ENCODE results near the gene TIMM13. TPM values are rescaled to one million over a fixed set of nuclear protein-coding genes. Genes with fewer than 3 reads are reported as not detected.
A peak's percentile ranks its signal among the peaks of the same experiment; 100 is the strongest.
"Not testable (repeated sequence)": the region's sequence is repeated elsewhere in the genome, so short reads cannot be mapped to it uniquely, and the experiment has no call there.

The TIMM13 gene
- total RNA-seq, 1 donor from 2014 or later: 63.9 TPM

GRCh38 chr19:2416321-2417097 lies 10.9 kb downstream of the TIMM13 start:
- DNase-seq (ENCODE audit: low spot score) (no peak), ATAC-seq (peak; percentile 87)

DNA sequence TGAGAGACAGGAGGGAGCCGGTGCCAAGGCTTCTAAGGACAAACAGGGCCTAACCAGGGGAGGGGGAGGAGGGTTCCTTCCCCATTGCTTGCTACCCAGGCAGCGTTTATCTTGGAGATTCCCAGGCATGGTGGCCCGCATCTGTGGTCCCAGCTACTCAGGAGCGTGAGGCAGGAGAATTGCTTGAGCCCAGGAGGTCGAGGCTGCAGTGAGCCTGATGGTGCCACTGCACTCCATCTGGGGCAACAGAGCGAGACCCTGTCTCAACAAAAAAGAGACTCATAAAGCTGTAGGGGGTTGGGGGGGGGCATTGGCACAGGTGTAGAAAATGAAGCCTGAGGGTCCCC lies 11.4 kb downstream of the TIMM13 start:
- no peak for DNase-seq (ENCODE audit: low spot score)
- ATAC-seq: no peak

- DNase-seq (ENCODE audit: low spot score): no peak
These were observed 12.0 kb downstream of the TIMM13 start for GRCh38 chr19:2415281-2415972.

DNA sequence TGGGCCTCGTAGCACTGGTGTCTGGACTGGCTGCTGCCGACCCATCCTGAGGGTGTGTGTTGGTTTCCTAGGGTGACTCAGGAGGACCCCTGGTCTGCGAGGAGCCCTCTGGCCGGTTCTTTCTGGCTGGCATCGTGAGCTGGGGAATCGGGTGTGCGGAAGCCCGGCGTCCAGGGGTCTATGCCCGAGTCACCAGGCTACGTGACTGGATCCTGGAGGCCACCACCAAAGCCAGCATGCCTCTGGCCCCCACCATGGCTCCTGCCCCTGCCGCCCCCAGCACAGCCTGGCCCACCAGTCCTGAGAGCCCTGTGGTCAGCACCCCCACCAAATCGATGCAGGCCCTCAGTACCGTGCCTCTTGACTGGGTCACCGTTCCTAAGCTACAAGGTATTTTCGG lies 13.8 kb downstream of the TIMM13 start:
- no peak for DNase-seq (ENCODE audit: low spot score)
- no peak for ATAC-seq

More at GRCh38 chr19:2415281-2415972, 12.0 kb downstream of the TIMM13 start:
- peak; percentile 4 for ATAC-seq

DNA sequence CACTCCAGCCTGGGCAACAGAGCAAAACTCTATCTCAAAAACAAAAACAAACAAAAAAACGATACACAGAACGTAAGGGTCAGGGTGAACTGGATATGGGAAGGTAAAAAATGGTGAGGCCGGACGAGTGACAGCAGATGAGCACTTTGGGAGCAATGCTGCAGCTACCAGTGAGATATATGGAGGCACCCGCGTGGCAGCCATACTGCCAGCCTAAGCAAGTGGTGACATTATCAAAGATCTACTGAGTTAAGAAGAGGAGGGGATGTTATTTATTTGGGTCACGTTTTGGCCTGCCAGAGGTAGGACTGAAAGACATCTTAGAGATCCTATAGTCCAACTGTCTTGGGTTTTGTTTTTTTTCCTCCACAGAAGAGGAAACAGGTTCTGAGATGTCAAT lies 14.2 kb downstream of the TIMM13 start:
- ATAC-seq (no peak), DNase-seq (ENCODE audit: low spot score) (no peak)

DNA sequence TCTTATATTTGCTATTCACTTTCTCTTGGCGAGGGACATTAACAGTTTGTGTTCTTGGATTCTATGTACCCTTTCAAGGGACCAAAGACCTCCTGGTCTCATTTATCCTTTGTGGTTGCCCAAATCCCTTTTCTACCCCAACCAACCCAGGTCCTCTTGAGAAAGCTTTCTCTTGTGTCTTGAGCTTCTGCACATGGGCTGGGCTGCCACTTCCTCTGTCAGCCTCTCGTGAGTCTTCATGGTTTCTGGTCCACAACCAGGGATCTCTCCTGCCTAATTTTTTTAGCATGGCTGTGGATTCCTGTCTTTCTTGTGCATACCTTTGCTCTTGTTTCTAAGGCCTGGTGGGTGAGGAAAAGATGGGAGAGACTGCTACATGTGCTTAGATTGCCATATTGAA lies 14.9 kb downstream of the TIMM13 start:
- DNase-seq (ENCODE audit: low spot score): no peak
- no peak for ATAC-seq

DNA sequence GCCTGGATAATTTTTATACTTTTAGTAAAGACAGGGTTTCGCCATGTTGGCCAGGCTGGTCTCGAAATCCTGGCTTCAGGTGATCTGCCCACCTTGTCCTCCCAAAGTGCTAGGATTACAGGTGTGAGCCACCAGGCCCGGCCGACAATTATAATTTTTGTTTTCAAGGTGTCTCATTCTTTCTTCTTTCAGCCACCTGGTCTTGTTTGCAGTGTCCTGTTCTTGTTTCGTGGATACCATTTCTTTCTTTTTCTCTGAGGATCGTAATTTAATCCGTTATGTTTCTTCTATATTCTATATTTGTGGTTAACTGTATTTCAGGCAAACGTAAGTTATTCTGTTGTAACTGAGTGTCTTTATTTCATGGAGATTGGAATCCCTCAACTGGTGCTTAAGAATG lies 15.7 kb downstream of the TIMM13 start:
- DNase-seq (ENCODE audit: low spot score): no peak
- no peak for ATAC-seq

DNA sequence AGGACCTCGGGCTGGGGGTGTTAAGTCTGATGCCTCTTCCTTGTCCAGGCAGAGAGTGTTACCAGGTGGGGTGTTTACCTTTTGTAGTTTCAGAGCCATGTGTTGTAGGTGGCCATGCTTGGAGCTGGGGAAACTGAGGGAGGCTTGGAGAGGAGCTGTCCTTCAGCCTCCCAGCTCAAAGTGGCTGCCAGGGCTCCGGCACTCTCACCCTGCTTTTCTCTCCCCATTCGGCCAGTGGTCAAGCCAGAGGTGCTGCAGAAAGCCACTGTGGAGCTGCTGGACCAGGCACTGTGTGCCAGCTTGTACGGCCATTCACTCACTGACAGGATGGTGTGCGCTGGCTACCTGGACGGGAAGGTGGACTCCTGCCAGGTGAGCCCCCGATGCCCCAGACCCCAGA lies 17.4 kb downstream of the TIMM13 start:
- no peak for DNase-seq (ENCODE audit: low spot score)

DNA sequence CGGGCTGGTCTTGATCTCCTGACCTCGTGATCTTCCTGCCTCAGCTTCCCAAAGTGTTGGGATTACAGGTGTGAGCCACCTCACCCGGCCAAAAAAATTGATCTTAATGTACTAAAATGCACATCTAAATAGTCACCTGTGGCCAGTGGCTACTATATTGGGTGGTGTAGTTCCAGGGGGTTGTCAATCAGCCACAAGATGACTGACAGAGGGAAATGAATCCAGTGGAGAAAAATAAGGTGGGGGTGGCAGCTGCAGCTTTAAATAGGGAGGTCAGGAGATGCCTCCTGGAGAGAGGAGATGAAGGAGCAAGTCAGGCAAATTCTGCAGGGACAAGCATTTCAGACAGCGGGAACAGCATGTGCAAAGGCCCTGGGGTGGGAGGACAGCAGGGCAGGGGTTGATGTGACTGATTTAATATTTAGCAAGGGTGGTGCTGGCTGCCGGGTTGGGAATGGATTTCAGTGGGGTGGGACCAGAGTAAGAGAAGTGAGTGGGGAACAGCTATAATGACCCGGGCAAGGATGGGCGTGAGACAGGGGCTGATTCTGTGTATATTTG lies 18.0 kb downstream of the TIMM13 start:
- DNase-seq (ENCODE audit: low spot score) (no peak), ATAC-seq (no peak)

More for the DNA sequence above, 17.4 kb downstream of the TIMM13 start:
- no peak for ATAC-seq

DNA sequence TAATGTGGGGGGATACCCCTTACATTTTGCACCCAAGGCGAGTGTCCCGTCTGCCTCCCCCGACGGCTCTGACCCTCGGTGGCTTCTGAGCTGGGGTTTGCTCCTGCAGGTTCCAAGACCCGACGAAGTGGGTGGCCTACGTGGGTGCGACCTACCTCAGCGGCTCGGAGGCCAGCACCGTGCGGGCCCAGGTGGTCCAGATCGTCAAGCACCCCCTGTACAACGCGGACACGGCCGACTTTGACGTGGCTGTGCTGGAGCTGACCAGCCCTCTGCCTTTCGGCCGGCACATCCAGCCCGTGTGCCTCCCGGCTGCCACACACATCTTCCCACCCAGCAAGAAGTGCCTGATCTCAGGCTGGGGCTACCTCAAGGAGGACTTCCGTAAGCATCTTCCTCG lies 19.1 kb downstream of the TIMM13 start:
- ATAC-seq (no peak), DNase-seq (ENCODE audit: low spot score) (no peak)

DNA sequence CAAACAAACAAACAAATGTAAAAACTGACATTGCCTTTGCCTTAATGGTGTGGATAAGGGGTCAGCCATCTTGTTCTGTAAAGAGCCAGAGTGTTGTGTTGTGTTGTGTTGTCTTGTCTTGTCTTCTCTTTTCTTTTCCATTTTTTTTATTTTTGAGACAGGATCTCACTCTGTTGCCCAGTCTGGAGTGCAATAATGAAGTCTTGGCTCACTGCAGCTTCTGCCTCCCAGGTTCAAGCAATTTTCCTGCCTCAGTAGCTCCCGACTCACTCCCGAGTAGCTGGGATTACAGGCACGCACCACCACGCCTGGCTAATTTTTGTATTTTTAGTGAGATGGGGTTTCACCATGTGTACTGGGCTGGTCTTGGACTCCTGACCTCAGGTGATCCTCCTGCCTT lies 27.8 kb downstream of the TIMM13 start:
- no peak for DNase-seq (ENCODE audit: low spot score)
- ATAC-seq: no peak

DNA sequence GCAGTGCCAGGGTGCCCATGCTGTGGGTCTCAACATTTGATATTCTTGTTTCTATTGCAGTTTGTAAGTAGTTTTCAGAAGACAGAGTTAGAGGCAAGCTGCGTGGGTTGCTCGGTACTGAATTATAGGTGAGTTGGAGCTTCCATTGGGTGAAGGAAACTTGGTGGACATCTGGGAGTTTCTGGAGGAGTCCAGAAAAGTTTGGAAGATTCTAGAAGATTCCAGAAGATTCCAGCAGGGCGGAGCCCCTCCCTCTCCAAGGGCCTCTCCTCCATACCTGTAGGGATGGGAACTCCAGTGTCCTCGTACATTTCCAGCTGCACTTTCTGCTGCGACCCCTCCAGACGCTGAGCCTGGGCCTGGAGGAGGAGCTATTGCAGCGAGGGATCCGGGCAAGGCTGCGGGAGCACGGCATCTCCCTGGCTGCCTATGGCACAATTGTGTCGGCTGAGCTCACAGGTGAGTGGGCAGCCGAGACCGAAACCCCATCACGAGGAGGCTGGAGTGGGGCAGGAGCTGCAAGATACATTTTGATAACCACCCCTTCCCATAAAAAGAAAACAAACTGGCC lies 28.6 kb downstream of the TIMM13 start:
- no peak for DNase-seq (ENCODE audit: low spot score)
- no peak for ATAC-seq

- DNase-seq (ENCODE audit: low spot score); ATAC-seq: not testable (repeated sequence)
These were observed 30.2 kb downstream of the TIMM13 start for GRCh38 chr19:2397173-2397572.

- peak; percentile 6 for ATAC-seq
- DNase-seq (ENCODE audit: low spot score): not testable (repeated sequence)
These were observed 32.0 kb downstream of the TIMM13 start for GRCh38 chr19:2395293-2395829.

GRCh38 chr19:2394442-2395292 lies 32.7 kb downstream of the TIMM13 start:
- ATAC-seq (peak; percentile 67), DNase-seq (ENCODE audit: low spot score) (peak; percentile 89)

DNA sequence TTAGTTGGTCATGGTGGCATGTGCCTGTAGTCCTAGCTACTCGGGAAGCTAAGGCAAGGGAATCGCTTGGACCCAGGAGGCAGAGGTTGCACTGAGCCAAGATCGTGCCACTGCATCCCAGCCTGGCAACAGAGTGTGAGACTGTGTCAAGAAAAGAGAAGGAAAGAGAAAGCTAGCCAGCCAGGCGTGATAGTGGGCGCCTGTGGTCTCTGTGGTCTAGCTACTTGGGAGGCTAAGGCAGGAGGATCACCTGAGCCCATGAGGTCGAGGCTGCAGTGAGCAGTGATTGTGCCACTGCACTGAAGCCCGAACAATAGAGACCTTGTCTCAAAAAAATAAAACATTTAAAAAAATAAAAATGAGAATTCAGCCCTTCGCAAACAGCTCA lies 33.3 kb downstream of the TIMM13 start:
- DNase-seq (ENCODE audit: low spot score) (no peak), ATAC-seq (no peak)

DNA sequence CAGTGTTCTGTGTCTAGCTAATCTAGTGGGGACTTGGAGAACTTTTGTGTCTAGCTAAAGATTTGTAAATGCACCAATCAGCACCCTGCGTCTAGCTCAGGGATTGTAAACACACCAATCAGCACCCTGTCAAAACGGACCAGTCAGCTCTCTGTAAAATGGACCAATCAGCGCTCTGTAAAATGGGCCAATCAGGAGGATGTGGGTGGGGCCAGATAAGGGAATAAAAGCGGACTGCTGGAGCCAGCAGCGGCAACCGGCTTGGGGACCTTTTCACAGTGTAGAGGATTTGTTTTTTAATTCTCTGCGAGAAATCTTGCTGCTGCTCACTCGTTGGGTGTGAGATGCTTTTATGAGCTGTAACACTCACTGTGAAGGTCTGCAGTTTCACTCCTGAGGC lies 34.5 kb downstream of the TIMM13 start:
- DNase-seq (ENCODE audit: low spot score): not testable (repeated sequence)

GRCh38 chr19:2392366-2392765 lies 35.0 kb downstream of the TIMM13 start:
- ATAC-seq (no peak), DNase-seq (ENCODE audit: low spot score) (no peak)

More for the DNA sequence above, 34.5 kb downstream of the TIMM13 start:
- ATAC-seq: not testable (repeated sequence)

DNA sequence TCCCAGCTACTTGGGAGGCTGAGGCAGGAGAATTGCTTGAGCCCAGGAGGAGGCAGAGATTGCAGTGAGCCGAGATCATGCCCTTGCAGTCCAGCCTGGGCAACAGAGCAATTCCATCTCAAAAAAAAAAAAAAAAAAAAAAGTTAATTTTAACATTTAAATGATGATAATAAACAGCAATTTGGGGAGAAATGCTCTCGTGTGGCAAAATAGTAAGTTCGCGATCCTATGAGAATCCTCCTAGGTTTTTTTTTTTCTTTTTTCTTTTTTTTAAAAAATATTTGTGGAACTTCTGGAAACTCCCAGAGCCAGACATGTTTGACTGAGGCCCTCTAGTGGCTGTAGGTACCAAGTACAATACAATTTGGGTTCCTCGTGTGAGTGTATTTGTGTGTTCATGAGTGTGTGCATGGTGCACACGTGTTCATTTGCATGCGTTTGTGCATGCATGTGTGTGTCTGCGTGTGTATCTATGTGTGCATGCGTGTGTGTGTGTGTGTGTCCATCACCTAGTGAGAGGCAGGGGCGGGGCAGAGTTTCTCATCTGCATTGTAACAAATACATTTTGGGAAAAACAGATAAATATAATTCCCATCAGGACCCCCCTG lies 36.2 kb downstream of the TIMM13 start:
- peak; percentile 47 for ATAC-seq
- DNase-seq (ENCODE audit: low spot score): no peak

GRCh38 chr19:2389594-2389993 lies 37.8 kb downstream of the TIMM13 start:
- DNase-seq (ENCODE audit: low spot score): no peak
- no peak for ATAC-seq

Measured in left lobe of liver (tissue), 2 donors.